Left kidney (tissue), 8 donors: ENCODE data around the gene SNTG2. TPM values are rescaled to one million over a fixed set of nuclear protein-coding genes. Genes with fewer than 3 reads are reported as not detected.
"Not testable (repeated sequence)": the region's sequence is repeated elsewhere in the genome, so short reads cannot be mapped to it uniquely, and the experiment has no call there.

Experiments
- DNase-seq: peaks from one replicate; pipeline ENCODE4 v3.0.0-alpha.2; 2013
- long read RNA-seq, 8 donors: transcript quantifications; one replicate each; lab custom pipeline, GENCODE V29; 2026
- polyA plus RNA-seq: library from polyadenylated mRNA; unstranded; fragments of 120-200 nt; gene quantifications from one replicate; pipeline ENCODE4 v1.2.1, GENCODE V29; 2013; ENCODE audit not compliant: insufficient read length

The SNTG2 gene
- 3.2 TPM for polyA plus RNA-seq
- long read RNA-seq, donor 1, partial matches to known transcripts = 0 of 2 reads
- long read RNA-seq, donor 1, other reads (novel, unspliced or antisense) = 0 of 2 reads
- long read RNA-seq, donor 2 = 0 reads
- long read RNA-seq, donor 3 = 0 reads
- long read RNA-seq, donor 4 = 0 reads
- long read RNA-seq, donor 5 = 0 reads
- long read RNA-seq, donor 6 = 0 reads
- long read RNA-seq, donor 7 = 0 reads
- long read RNA-seq, donor 8, partial matches to known transcripts = 0 of 1 reads
- long read RNA-seq, donor 8, other reads (novel, unspliced or antisense) = 0 of 1 reads

DNA sequence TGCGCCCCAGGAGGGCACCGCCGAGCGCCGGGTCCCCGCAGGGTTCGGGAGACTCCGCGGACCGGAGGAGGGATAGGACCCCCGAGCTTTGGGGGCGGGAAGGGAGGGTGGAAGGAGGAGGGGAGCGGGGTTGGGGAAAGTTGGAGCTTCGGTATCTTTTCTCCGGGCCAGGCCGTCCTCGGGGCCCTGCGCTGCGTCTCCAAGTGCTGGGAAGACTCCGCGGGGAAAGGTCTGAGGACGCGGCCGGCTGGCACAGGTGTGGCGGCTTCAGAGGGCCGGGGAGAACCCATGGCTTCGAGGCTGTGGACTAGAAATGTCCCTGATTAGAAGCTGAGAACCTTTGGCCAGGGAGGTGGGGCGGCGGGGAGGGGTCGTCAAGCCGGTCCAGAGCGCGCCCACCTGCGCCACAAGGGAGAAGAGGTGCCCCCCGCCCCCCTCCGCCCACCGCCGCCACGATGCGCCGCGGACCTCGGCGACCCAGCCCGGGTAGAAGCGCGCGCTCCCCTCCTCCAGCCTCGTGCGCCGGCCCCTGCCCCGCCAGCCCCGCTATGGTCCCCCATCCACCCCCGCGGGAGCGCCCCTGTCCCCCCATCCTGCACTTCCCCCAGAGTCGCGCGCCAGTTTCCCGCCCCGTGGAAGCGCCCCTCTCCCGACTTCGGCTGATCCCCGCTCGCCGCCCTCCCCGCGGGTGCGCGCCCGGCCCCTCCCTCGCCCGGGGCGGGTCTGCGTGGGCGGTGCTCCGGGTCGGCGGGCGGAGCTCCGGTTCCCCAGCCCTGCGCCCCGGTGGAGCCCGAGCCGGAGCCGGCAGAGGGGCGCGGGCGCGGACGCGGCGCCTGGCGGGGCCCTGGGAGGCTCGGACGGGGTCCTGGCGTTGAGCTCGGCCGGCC is at the start of gene SNTG2:
Gene SNTG2 (plus strand): TSS at position 770 of the 887 bp plus-strand sequence. CDS start 148 bp downstream, outside the sequence.
- no peak for DNase-seq

DNA sequence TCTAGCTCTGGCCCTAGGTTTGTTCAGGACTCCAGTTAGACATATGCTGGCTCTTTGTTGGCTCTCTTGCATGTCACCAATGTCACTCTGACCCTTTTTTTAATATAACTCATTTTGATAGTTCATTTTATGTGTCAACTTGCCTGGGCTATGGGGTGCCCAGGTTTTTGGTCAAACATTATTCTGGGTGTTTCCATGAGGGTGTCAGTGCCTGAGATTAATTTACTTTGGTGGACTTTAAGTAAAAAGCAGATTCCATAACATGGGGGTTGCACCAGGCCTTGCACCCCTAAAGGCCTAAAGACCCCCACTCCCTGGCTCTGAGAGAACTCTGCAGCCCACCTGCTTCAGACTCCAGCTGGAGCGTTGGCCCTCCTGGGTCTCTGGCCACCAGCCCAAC is 48.1 kb upstream of the SNTG2 start:
- DNase-seq = no peak

DNA sequence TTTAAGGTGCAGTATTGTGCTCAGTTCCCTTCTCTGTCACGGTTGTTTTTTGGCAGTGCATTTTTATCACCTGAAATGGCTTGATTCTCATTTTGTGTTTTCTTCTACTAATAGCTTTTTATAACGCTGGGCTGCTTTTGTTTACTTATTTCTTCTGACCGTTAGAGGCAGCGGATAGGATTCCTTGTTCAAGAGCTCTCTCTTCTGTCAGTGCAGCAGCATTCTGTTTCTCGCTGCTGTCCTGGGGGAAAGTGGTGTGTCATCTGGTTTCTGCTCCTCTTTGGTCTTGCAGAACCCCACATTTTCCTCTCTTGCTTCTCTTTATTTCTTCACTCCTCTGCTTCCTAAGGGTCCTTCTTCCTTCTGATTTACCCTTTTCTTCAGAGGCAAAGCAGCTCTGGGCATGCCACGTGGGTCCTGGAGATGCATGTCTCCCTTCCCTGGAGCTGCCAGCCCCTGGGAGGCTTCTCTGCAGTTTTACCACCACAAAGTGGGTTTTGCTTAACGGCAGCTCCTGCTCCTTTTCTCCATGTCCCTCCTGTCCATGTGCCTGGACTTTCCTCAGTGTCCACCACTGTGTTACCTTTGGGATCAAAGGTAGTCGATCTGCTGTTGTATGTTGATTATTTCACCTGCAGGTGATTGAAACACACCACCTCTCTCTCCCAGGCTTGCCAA is 47.3 kb upstream of the SNTG2 start:
- no peak for DNase-seq

DNA sequence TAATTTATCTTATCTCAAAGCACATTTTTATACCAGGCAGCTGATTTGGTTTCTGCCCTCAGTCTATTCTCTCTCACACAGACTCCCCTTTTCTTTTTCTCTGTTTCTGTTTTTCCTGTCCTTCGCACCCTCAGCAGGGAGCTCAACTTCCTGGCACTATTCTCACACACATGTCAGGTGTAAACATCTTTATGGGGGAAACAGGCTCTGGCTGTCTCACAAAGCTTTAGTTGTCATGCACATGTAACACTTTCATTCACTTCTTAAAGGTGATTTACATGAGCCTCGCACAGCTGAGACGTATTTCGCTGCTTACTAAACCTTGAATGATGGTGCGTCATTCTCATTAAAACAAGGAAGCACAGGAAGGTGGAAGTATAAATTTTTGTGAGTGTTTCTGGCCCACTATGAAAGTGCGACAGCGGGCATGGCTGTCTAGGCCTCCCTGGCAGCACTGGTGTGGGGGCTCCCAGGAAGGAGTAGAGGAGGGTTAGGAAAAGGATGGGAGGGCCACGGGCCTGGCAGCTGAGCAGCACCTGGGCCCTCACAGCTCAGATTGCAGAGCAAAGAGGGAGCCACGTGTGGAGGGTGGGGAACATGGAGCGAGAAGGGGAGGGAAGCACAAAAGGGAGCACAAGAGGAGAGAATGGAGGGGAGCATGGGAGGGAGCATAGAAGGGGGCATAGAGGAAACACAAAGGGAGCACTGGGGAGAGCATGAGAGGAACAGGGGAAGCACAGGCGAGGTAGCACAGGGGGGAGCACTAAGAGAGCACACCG is 46.2 kb upstream of the SNTG2 start:
- DNase-seq = no peak

DNA sequence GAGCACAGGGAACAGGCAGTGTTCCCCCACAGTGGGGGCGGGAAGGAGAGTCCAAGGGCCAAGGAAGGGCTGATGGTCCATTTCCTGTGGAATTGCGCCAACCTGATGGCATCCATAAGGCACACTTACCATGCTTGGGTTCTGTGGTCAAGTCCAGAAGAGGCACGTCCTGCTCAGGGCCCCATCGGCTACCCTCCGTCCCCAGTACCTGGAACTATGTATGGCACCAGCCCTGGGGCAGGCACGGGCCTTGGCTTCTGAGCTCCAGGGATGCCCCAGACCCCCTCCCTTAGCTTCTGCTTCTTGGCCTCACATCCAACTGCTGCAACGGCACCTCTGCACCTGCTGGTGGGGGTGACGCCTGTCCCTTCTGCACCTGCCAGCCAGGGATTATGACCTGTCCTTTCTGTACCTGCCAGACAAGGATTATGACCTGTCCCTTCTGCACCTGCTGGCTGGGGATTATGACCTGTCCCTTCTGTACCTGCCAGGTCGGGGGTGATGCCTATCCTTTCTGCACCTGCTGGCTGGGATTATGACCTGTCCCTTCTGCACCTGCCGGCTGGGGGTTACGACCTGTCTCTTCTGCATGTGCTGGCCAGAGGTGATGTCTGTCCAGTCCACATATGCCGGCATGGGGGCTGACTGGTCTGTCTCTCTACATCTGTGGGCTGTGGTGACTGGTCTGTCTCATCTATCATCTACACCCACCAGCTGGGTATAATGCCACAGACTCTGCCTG is 45.4 kb upstream of the SNTG2 start:
- DNase-seq = no peak

DNA sequence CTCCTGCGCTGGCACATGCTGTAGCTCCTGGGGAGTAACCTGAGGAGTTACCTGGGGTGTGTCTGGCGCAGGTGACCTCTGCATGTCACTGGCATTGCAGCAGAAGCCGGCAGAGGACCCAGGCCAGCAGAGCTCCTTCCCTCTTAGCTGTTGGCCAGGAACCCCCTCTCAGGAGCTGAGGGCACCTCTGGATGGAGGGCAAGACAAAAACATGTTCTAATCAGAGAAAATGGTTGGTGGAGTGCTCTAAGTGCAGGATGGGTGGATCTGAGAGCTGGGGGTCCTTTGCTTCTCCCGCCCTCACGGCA is 44.9 kb upstream of the SNTG2 start:
- DNase-seq = no peak

DNA sequence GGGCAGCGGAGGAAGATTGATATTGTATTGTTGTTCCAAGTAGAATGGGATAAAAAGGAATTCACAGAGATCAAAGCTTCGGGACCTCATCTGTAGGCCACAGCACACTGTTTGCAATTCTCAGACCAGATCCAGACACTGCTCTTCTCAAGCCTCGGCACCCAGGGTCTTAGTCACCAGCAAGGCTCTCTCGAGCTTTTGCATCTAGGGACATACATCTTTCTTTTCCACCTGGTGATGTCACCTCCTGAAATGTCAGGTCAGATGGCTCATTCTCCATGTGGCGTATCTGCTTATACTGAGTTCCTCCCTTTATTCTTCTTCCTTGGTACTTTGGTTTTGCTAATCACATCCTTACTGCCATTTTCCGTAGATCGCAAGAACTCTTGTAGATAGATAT is 42.9 kb upstream of the SNTG2 start:
- no peak for DNase-seq

DNA sequence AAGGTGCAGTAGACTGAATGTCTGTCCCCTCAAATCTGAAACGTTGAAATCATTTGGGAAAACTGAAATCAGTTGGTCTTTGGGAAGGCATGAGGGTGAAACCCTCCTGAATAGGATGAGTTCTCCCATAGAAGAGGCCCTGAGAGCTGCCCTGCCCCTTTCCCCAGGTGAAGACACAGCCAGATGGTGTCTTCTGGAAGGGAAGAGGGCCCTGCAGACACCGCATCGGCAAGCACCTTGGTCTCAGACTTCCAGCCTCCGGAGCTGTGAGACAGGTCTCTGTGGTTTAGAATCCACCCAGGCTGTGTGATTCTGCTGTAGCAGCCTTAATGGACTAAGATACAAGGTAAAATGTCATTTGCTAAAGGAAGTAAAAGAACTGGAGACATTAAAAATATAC is 42.1 kb upstream of the SNTG2 start:
- DNase-seq = no peak

DNA sequence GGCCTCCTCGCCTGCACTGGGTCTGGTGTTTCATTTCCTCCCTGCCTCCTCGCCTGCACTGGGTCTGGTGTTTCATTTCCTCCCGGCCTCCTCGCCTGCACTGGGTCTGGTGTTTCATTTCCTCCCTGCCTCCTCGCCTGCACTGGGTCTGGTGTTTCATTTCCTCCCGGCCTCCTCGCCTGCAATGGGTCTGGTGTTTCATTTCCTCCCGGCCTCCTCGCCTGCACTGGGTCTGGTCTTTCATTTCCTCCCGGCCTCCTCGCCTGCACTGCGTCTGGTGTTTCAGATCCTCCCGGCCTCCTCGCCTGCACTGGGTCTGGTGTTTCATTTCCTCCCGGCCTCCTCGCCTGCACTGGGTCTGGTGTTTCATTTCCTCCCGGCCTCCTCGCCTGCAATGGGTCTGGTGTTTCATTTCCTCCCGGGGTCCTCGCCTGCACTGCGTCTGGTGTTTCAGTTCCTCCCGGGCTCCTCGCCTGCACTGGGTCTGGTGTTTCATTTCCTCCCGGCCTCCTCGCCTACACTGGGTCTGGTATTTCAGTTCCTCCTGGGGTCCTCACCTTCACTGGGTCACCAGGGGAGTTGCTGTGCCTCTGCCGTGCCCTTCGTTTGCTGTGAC is 40.8 kb upstream of the SNTG2 start:
- not testable (repeated sequence) for DNase-seq

DNA sequence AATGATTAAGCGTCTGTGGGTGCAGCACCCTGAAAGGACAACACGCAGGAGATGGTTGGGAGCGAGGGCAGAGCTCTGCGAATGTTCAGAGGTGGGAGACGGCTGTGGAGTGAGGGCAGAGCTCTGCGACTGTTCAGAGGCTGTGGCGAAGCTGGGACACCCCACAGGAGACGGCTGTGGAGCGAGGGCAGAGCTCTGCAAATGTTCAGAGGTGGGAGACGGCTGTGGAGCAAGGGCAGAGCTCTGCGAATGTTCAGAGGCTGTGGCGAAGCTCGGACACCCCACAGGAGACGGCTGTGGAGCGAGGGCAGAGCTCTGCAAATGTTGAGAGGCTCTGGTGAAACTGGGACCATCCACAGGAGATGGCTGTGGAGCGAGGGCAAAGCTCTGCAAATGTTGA is 40.0 kb upstream of the SNTG2 start:
- DNase-seq = no peak

DNA sequence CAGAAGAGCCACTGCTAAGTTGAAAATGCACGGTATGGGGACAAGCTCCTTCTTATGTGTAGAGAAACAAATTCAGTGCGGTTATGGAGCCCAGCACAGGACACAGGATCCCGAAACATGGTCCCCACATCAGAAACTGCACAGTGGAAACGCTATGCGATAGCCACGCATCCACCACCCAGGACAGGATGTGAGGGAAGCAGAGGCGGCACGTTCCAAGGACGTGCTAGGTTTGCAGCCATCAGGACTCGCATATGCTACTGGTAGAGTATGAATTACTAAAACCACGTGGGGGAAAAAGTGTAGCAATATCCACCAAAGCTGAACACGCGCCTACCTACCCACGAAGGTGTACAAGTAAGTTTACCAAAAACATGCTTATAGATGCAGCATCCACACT is 34.7 kb upstream of the SNTG2 start:
- no peak for DNase-seq

DNA sequence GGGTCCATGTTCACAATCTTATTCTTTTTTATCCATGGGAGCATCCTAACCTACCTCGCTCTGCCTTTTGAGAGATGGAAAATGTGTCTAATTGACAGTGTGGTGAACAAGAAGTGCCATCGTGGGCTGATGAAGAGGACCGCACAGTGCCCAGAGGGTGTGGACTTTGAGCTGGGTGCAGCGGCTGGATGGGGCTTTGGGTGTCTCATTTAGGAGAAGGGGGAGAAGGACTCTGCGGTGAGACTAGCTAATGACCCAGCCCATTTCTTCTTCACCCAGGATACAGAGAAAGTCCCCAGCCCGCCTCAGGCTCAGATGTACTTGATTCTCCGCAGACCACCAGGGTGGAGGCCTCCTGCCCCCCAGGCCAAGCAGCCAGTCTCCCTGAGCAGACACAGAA is 33.7 kb upstream of the SNTG2 start:
- no peak for DNase-seq

DNA sequence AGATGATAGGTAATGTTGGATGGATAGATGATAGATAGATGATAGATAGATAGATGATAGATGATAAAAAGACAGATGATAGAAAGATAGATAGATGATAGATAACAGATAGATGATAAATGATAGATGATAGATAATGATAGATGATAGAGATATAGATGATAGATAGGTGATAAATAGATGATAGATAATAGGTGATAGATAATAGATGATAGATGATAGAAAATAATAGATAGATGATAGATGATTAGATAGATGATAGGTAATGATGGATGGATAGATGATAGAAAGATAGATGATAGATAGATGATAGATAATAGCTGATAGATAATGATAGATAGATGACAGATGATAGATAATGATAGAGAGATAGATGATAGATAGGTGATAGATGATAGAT is 31.0 kb upstream of the SNTG2 start:
- no peak for DNase-seq

DNA sequence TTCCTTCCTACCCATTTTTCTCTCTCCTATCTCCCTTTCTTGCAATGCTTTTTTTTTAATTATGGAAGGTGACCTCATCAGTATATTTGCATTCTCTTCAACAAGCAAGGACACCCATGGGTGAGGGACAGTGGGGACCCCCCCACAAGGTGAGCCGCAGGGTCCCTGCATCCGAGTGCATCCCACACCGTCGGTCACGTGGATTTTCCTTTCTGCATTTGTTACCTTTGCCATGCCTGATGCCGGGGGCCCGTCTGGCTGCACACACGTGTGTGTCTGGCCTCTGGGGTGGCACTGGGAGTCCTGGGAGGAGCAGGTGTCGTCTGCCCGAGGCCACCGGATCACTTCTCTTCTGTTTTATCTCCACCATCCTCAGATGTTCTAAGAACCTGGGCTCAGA is 30.1 kb upstream of the SNTG2 start:
- DNase-seq = no peak

DNA sequence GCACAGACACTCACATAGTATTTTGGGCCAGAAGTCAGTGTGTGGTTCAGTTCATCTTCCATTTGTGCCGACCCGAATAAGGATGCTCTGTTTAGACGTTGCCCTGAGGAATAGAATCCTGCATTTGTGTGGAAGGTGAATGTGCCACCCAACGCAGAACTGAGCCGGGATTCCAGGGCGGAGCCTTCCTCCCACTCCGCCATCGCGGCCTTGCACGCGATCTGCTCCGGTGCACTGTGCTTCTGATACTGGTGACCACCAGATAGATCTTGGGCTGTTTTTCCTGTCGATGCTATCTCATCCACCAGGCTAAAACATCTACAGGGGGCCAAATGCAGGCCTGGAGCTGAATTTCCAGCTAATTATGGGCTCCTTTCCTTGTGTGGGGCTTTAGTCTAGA is 29.6 kb upstream of the SNTG2 start:
- DNase-seq = no peak

DNA sequence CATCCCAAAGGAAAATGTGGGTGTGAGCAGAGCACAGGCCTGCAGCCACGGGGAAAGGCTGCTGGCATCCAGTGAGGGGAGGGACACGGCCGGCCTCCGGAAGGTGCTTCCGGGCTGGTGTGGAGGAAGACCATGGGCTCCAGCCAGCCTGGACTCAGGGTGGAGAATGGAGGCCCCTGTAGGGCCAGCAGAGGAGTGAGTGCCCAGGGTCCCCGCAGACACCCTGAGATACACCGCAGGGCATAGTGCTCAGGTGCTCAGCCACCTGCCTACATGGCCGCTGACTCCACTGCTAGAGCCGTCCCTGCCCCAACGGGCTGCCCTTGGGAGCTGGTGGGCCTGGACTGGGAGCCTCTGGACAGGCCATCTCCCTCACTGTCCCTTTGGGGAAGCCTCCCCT is 28.5 kb upstream of the SNTG2 start:
- DNase-seq = no peak

DNA sequence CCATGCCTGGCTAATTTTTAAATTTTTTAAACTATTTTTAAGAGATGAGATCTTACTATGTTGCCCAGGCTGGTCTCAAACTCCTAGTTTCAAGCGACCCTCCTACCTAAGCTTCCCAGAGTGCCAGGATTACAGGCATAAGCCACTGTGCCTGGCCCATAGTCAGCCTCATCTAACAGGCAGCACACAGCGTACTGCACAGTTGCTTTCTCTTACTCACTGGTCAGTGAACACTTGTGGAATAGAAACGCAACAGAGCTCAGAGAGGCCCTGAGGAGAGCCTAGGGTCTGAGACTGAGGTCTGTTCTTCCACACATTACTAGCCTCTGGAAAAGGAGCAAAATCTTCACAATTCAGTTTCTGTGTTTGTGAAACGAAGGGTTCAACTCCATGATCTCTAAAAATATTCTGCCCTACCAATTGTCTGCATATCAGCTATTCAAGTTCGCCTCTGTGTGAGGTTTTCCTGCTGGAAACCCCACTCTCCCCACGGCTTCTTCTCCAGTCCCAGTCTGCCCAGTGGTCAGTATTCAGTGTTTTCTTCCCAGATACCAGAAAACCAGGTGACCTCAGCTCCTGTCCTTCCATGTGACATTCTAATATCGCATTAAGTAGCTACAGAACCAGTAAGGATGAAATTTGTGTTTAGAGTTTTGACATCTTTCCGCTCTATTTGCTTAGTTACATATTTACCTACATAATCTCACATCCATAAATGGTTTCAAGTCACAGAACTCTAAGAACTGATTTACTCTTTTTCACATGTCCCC is 26.6 kb upstream of the SNTG2 start:
- no peak for DNase-seq

DNA sequence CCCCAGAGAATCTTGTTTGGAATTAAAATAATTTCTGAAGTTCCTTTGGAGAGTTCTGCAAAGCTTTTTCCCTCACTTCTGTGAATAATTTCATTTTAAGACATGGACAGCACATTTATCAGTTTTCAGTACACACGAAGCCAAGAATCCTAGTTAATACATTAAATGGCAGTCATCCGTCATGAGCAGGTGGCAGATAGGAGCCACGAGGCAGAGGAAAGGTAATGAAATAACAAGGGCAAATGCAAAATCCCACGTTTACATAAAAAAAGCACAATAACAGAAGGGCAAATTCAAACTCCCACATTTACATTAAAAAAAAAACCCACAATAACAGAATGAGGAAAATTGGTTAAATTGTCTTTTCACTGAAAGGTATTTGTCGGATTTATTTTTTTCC is 25.9 kb upstream of the SNTG2 start:
- no peak for DNase-seq

DNA sequence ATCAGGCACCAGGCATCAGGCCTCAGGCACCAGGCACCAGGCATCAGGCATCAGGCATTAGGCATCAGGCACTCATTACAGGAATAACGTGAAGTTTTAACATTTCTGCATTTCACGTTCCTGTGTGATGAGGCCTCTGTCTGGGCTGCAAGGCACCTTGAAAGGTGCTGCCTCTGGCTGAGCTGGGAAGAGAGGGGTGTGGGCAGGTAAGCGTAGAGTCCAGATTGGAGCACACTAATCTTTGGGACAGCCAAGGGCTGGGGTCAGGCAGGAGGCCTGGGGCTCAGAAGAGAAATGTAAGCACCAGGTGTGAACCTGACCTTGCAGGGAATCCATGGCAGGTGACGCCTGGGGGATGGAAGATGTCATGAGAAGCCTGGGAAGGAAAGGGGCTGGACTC is 25.3 kb upstream of the SNTG2 start:
- DNase-seq = no peak

DNA sequence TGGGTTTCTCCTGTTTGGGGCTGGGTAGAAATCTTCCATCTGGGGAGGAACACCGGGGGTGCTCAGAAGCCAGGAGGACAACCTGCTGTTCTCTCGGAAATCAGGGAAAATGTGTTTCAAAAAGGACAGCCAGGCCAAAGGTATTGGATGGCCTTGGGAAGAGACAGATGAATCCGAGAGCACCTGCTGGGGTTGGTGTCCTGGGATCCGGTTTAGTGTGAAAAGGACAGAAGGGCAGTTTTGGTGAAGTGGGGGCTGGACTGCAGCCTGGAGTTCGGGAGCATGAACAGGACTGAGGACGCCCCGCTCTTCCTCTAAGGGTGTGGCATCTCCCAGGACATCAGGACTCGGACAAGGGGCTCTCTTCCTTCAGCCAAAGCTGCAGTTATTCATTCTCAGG is 24.9 kb upstream of the SNTG2 start:
- no peak for DNase-seq
